HCT116 (cell line): ENCODE data around the gene PLA2G12B. TPM values are rescaled to one million over a fixed set of nuclear protein-coding genes. Genes with fewer than 3 reads are reported as not detected.

Experiments used
- ATAC-seq: fragments of 200-7000 bp; cut with Tn5 transposase; 2 replicates; pipeline ENCODE4 v1.9.1; 2020; ENCODE audit warnings: mild to moderate bottlenecking, moderate library complexity
- BruUV-seq: library from RNA; stranded (reverse); fragments of 400-500 nt; replicated peaks from 2 replicates; lab custom pipeline; 2021; lab: Mats Ljungman, UMichigan
- CTCF ChIA-PET: fragments of 300-600 bp; sonication (Branson Sonifier 250); formaldehyde crosslinking; loops from one replicate; lab custom pipeline; 2021; ENCODE audit warnings: antibody characterized with exemption; lab: Charles Lee
- POLR2A ChIA-PET: fragments of 300-600, 350-600 bp; sonication (Branson Sonifier 250); formaldehyde crosslinking; loops from one replicate; lab custom pipeline; 2021; ENCODE audit warnings: antibody characterized with exemption; lab: Charles Lee
- RAD21 ChIA-PET, 2 experiments: fragments of 300-600 bp; sonication (Branson Sonifier 250); formaldehyde crosslinking; loops; one replicate each; lab custom pipeline; 2023; ENCODE audit warnings: low total read pairs in 2 of 2; ENCODE audit not compliant: uncharacterized antibody in 2 of 2, unreplicated experiment in 2 of 2, low non-redundant PET in 1 of 2; lab: Charles Lee
- DNase-seq: peaks from one replicate; pipeline ENCODE4 v3.0.0-alpha.2; 2010; ENCODE audit warnings: low read depth, low spot score
- H2AFZ ChIP-seq: fragments of 200-600 bp; shearing (Covaris generic), sonication (generic); 2 replicates; pipeline ENCODE4 v1.6.1; 2017; ENCODE audit warnings: low read depth, mixed run types, mixed read lengths, antibody characterized with exemption, low read length; ENCODE audit not compliant: poor library complexity, severe bottlenecking
- H3K27ac ChIP-seq: 2 replicates; pipeline ENCODE4 v1.5.1; 2012; ENCODE audit warnings: low read depth, low read length
- H3K27me3 ChIP-seq: fragments of 200-600 bp; sonication (generic); 2 replicates; pipeline ENCODE4 v1.6.1; 2016; ENCODE audit warnings: mixed run types, low read length, mixed read lengths; ENCODE audit not compliant: insufficient read depth
- H3K36me3 ChIP-seq, 2 experiments: fragments of 200-500 bp in 1 of 2; fragments of 200-600 bp in 1 of 2; sonication (Bioruptor generic) in 1 of 2; sonication (generic) in 1 of 2; 2 replicates each; pipeline versions ENCODE4 v1.5.1 to v1.6.1; 2014 to 2016; ENCODE audit warnings: low read length in 2 of 2, inconsistent platforms in 1 of 2, mixed read lengths in 1 of 2, mixed run types in 1 of 2; ENCODE audit not compliant: insufficient read depth in 2 of 2, control insufficient read depth in 1 of 2
- H3K4me1 ChIP-seq, 2 experiments: fragments of 200-600 bp in 1 of 2; sonication (generic) in 1 of 2; 2 replicates each; pipeline versions ENCODE4 v1.5.1 to v1.6.1; 2012 to 2017; ENCODE audit warnings: low read length in 2 of 2, inconsistent platforms in 1 of 2, mild to moderate bottlenecking in 1 of 2, mixed read lengths in 1 of 2, mixed run types in 1 of 2, moderate library complexity in 1 of 2; ENCODE audit not compliant: insufficient read depth in 2 of 2, control insufficient read depth in 1 of 2
- H3K4me2 ChIP-seq: fragments of 200-600 bp; sonication (generic); 2 replicates; pipeline ENCODE4 v1.6.1; 2017; ENCODE audit warnings: mixed run types, low read length, mixed read lengths
- H3K4me3 ChIP-seq, 2 experiments: fragments of 200-600 bp in 1 of 2; sonication (generic) in 1 of 2; replicated peaks in 1 of 2; 2 replicates each; pipeline ENCODE4 v1.5.1; 2011 to 2016; ENCODE audit warnings: low read length in 2 of 2, control low read depth in 1 of 2, low read depth in 1 of 2, mild to moderate bottlenecking in 1 of 2, mixed read lengths in 1 of 2, mixed run types in 1 of 2
- H3K79me2 ChIP-seq: fragments of 200-600 bp; sonication (generic); 2 replicates; pipeline ENCODE4 v1.6.1; 2017; ENCODE audit warnings: mild to moderate bottlenecking, mixed run types, low read length, moderate library complexity, mixed read lengths; ENCODE audit not compliant: insufficient read depth
- H3K9ac ChIP-seq: fragments of 200-600 bp; sonication (generic); 2 replicates; pipeline ENCODE4 v1.6.1; 2016; ENCODE audit warnings: low read length, mixed read lengths
- H3K9me2 ChIP-seq: fragments of 200-600 bp; sonication (generic), shearing (Covaris generic); 2 replicates; pipeline ENCODE4 v1.6.1; 2017; ENCODE audit warnings: mixed run types, mild to moderate bottlenecking, moderate library complexity; ENCODE audit not compliant: insufficient read depth
- H3K9me3 ChIP-seq, 2 experiments: fragments of 200-500 bp in 1 of 2; fragments of 200-600 bp in 1 of 2; sonication (Bioruptor generic) in 1 of 2; sonication (generic) in 1 of 2; 2 replicates each; pipeline ENCODE4 v1.6.1; 2014 to 2017; ENCODE audit warnings: low read length in 2 of 2, mixed read lengths in 2 of 2, inconsistent platforms in 1 of 2, low read depth in 1 of 2, mild to moderate bottlenecking in 1 of 2, mixed run types in 1 of 2, moderate library complexity in 1 of 2; ENCODE audit not compliant: control insufficient read depth in 1 of 2, insufficient read depth in 1 of 2
- H4K20me1 ChIP-seq: fragments of 200-600 bp; sonication (generic), shearing (Covaris generic); 2 replicates; pipeline ENCODE4 v1.6.1; 2017; ENCODE audit warnings: mixed run types, mild to moderate bottlenecking, moderate library complexity; ENCODE audit not compliant: insufficient read depth
- ATF3 ChIP-seq: IDR thresholded peaks from 2 replicates; pipeline ENCODE4 v1.6.1; 2012
- CBX3 ChIP-seq: IDR thresholded peaks from 2 replicates; pipeline ENCODE4 v1.6.1; 2012; ENCODE audit warnings: low read depth
- EGR1 ChIP-seq: IDR thresholded peaks from 2 replicates; pipeline ENCODE4 v1.6.1; 2012; ENCODE audit warnings: low read depth
- EZH2phosphoT487 ChIP-seq: fragments of 200-600 bp; IDR thresholded peaks from 2 replicates; pipeline ENCODE4 v1.6.1; 2018; ENCODE audit warnings: antibody characterized with exemption, borderline replicate concordance
- FOSL1 ChIP-seq: IDR thresholded peaks from 2 replicates; pipeline ENCODE4 v1.6.1; 2012; ENCODE audit warnings: low read depth
- JUND ChIP-seq: IDR thresholded peaks from 2 replicates; pipeline ENCODE4 v1.6.1; 2012
- POLR2A ChIP-seq: IDR thresholded peaks from 2 replicates; pipeline ENCODE4 v1.7.0; 2011; ENCODE audit warnings: borderline replicate concordance; ENCODE audit not compliant: insufficient read depth, insufficient read length; ENCODE audit errors: extremely low read depth
- REST ChIP-seq: IDR thresholded peaks from 2 replicates; pipeline ENCODE4 v1.6.1; 2012; ENCODE audit warnings: low read depth
- SP1 ChIP-seq: IDR thresholded peaks from 2 replicates; pipeline ENCODE4 v1.6.1; 2012; ENCODE audit warnings: low read depth
- YY1 ChIP-seq: IDR thresholded peaks from 2 replicates; pipeline ENCODE4 v1.6.1; 2011; ENCODE audit warnings: low read length, low read depth, moderate library complexity, mild to moderate bottlenecking; ENCODE audit not compliant: insufficient replicate concordance; ENCODE audit errors: extremely low read depth
- ZNF274 ChIP-seq: fragments of 200-500 bp; sonication (Bioruptor generic); IDR thresholded peaks from 2 replicates; pipeline ENCODE4 v1.6.1; 2014; ENCODE audit warnings: mild to moderate bottlenecking, low read depth, low read length, inconsistent platforms
- intact Hi-C: fragments of 100-400 bp; cut with micrococcal nuclease; formaldehyde crosslinking; loops from 2 replicates; pipeline ENCODE4 v1.10.0; 2022
- total RNA-seq: library from RNA; stranded (reverse); gene quantifications from one replicate; pipeline ENCODE4 v1.2.1, GENCODE V29; 2021; ENCODE audit not compliant: unreplicated experiment

PLA2G12B gene
- total RNA-seq, 1 experiment from 2014 or later: not detected

GRCh38 chr10:72951760-72952159, 2.8 kb downstream of the PLA2G12B start:
- Histone ChIP-seq H3K79me2 (no peaks in the 10 kb centered on the region), H3K4me2 (no peak overlapping the region), H3K9ac (no peak overlapping the region), H2AFZ (no peak overlapping the region), H3K27me3 (no peaks in the 10 kb centered on the region; the same call in 1 of the 2 replicates), H3K4me3 (no peak overlapping the region), H3K27ac (no peak overlapping the region), H3K9me3 (no peaks in the 10 kb centered on the region), H3K9me2 (no peaks in the 10 kb centered on the region), H4K20me1 (no peaks in the 10 kb centered on the region), H3K36me3 (no peaks in the 10 kb centered on the region), H3K4me1 (no peaks in the 10 kb centered on the region)
- POLR2A ChIA-PET: no interaction called here
- no TSS peak for BruUV-seq
- RAD21 ChIA-PET: no interaction called here
- ATAC-seq: no peak
- TF ChIP-seq FOSL1 (no peak), YY1 (no peak), CBX3 (no peak), SP1 (no peak), EGR1 (no peak), EZH2phosphoT487 (no peak), REST (no peak), ATF3 (no peak), POLR2A (no peak), JUND (no peak), ZNF274 (no peak)
- CTCF ChIA-PET: no interaction called here
- intact Hi-C loops: no loop called here
- DNase-seq: no peak
